ENCODE measurements around the gene SMURF1.

Gene SMURF1

GRCh38 chr7:99128076-99128950 lies 15.6 kb downstream of the SMURF1 start:
- DNase-seq (ENCODE audit: low read depth), result peak; percentile 67

GRCh38 chr7:99127636-99128035 lies 16.3 kb downstream of the SMURF1 start:
- H3K4me3 ChIP-seq (ENCODE audit: control insufficient read depth, low read depth, low read length), result no peak overlapping the region
- peak; percentile 73 for DNase-seq (ENCODE audit: low read depth)
- TF ChIP-seq, protein P1, sequence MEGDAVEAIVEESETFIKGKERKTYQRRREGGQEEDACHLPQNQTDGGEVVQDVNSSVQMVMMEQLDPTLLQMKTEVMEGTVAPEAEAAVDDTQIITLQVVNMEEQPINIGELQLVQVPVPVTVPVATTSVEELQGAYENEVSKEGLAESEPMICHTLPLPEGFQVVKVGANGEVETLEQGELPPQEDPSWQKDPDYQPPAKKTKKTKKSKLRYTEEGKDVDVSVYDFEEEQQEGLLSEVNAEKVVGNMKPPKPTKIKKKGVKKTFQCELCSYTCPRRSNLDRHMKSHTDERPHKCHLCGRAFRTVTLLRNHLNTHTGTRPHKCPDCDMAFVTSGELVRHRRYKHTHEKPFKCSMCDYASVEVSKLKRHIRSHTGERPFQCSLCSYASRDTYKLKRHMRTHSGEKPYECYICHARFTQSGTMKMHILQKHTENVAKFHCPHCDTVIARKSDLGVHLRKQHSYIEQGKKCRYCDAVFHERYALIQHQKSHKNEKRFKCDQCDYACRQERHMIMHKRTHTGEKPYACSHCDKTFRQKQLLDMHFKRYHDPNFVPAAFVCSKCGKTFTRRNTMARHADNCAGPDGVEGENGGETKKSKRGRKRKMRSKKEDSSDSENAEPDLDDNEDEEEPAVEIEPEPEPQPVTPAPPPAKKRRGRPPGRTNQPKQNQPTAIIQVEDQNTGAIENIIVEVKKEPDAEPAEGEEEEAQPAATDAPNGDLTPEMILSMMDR (conservative IDR thresholded peaks at IDR 0.05; ENCODE audit: control insufficient read depth, insufficient read depth, low read depth, low read length), result no peak

More at GRCh38 chr7:99128076-99128950, 15.6 kb downstream of the SMURF1 start:
- no peak overlapping the region for H3K4me3 ChIP-seq (ENCODE audit: control insufficient read depth, low read depth, low read length)
- TF ChIP-seq, protein P1 (conservative IDR thresholded peaks at IDR 0.05; ENCODE audit: control insufficient read depth, insufficient read depth, low read depth, low read length), result no peak

- TF ChIP-seq, protein P1 (conservative IDR thresholded peaks at IDR 0.05; ENCODE audit: control insufficient read depth, insufficient read depth, low read depth, low read length), result no peak
- no peak overlapping the region for H3K4me3 ChIP-seq (ENCODE audit: control insufficient read depth, low read depth, low read length)
- DNase-seq (ENCODE audit: low read depth), result peak; percentile 70
Measured at GRCh38 chr7:99126921-99127553, 16.9 kb downstream of the SMURF1 start.

- no peak for DNase-seq (ENCODE audit: low read depth)
- TF ChIP-seq, protein P1 (conservative IDR thresholded peaks at IDR 0.05; ENCODE audit: control insufficient read depth, insufficient read depth, low read depth, low read length), result no peak
- H3K4me3 ChIP-seq (ENCODE audit: control insufficient read depth, low read depth, low read length), result no peak overlapping the region
Measured at GRCh38 chr7:99125505-99125865, 18.4 kb downstream of the SMURF1 start.

GRCh38 chr7:99124751-99125504 lies 19.0 kb downstream of the SMURF1 start:
- H3K4me3 ChIP-seq (ENCODE audit: control insufficient read depth, low read depth, low read length), result no peak overlapping the region
- TF ChIP-seq, protein P1 (conservative IDR thresholded peaks at IDR 0.05; ENCODE audit: control insufficient read depth, insufficient read depth, low read depth, low read length), result no peak
- DNase-seq (ENCODE audit: low read depth), result no peak

DNA sequence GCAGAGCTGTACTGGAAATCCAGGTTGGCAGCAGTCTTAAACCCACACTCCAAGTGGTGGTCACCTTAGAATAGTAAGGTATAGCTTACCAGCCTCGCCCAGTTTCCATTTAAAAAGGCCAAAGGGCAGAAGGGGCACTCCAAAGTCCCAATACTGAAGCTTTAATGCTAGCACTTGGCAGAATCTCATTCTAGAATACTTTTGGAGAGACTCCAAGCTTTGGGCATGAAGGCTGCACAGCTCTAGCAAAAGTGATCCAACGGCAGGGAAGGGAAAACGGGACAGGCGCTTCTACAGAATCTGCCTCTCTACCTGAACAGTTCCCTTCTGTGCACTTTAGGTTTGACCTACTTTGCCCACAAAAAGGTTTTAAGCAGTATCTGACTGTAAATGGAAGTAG lies 19.7 kb downstream of the SMURF1 start:
- TF ChIP-seq, protein P1 (conservative IDR thresholded peaks at IDR 0.05; ENCODE audit: control insufficient read depth, insufficient read depth, low read depth, low read length), result no peak
- no peak for DNase-seq (ENCODE audit: low read depth)
- H3K4me3 ChIP-seq (ENCODE audit: control insufficient read depth, low read depth, low read length), result no peak overlapping the region
